Neural cell (in vitro differentiated cells): ENCODE results near the gene NOP10. TPM values are rescaled to one million over a fixed set of nuclear protein-coding genes. Genes with fewer than 3 reads are reported as not detected.

Source experiments
- H2AFZ ChIP-seq: fragments of 200-600, 300-800 bp; sonication (generic), shearing (Covaris generic); 2 replicates; pipeline ENCODE4 v1.6.0; 2014; ENCODE audit warnings: low read depth, mild to moderate bottlenecking, antibody characterized with exemption, low read length, moderate library complexity
- H3F3A ChIP-seq: fragments of 200-600 bp; shearing (Covaris generic); 2 replicates; pipeline ENCODE4 v1.6.1; 2016; ENCODE audit warnings: mild to moderate bottlenecking, moderate library complexity, mixed read lengths, antibody characterized with exemption, low read length; ENCODE audit not compliant: insufficient read depth, poor library complexity, severe bottlenecking
- H3K27ac ChIP-seq: fragments of 200-600, 300-800 bp; sonication (generic), shearing (Covaris generic); 2 replicates; pipeline ENCODE4 v1.5.1; 2014; ENCODE audit warnings: mild to moderate bottlenecking, low read length, moderate library complexity
- H3K27me3 ChIP-seq: fragments of 300-800, 200-600 bp; sonication (generic), shearing (Covaris generic); 2 replicates; pipeline ENCODE4 v1.6.0; 2014; ENCODE audit warnings: mild to moderate bottlenecking, low read depth, low read length, moderate library complexity; ENCODE audit not compliant: insufficient read depth
- H3K36me3 ChIP-seq: fragments of 300-800, 200-600 bp; sonication (generic), shearing (Covaris generic); 2 replicates; pipeline ENCODE4 v1.5.1; 2014; ENCODE audit warnings: mild to moderate bottlenecking, antibody characterized with exemption, low read length, moderate library complexity; ENCODE audit not compliant: insufficient read depth
- H3K4me2 ChIP-seq: fragments of 300-800, 200-600 bp; sonication (generic), shearing (Covaris generic); 2 replicates; pipeline ENCODE4 v1.6.0; 2014; ENCODE audit warnings: mild to moderate bottlenecking, low read length
- H3K4me3 ChIP-seq: fragments of 300-800, 200-600 bp; sonication (generic), shearing (Covaris generic); 2 replicates; pipeline ENCODE4 v1.5.1; 2014; ENCODE audit warnings: mild to moderate bottlenecking, low read length, moderate library complexity
- H3K79me2 ChIP-seq: fragments of 200-600 bp; shearing (Covaris generic); replicated peaks from 2 replicates; pipeline ENCODE4 v1.6.0; 2014; ENCODE audit warnings: mild to moderate bottlenecking, low read length, moderate library complexity; ENCODE audit not compliant: insufficient read depth
- H3K9ac ChIP-seq: fragments of 300-800, 200-600 bp; sonication (generic), shearing (Covaris generic); 2 replicates; pipeline ENCODE4 v1.6.1; 2016; ENCODE audit warnings: mild to moderate bottlenecking, low read length, mixed read lengths
- H3K9me2 ChIP-seq: fragments of 200-600 bp; shearing (Covaris generic); 2 replicates; pipeline ENCODE4 v1.6.1; 2016; ENCODE audit warnings: mild to moderate bottlenecking, low read length, mixed read lengths; ENCODE audit not compliant: insufficient read depth
- H3K9me3 ChIP-seq: fragments of 200-600, 300-800 bp; sonication (generic), shearing (Covaris generic); 2 replicates; pipeline ENCODE4 v1.6.1; 2016; ENCODE audit warnings: mild to moderate bottlenecking, mixed run types, low read length, moderate library complexity, mixed read lengths
- H4K20me1 ChIP-seq: fragments of 200-600 bp; shearing (Covaris generic); 2 replicates; pipeline ENCODE4 v1.6.1; 2016; ENCODE audit warnings: mild to moderate bottlenecking, mixed run types; ENCODE audit not compliant: insufficient read depth
- EP300 ChIP-seq: fragments of 450-650 bp; conservative IDR thresholded peaks from 2 replicates; pipeline ENCODE4 v1.6.1; 2014; ENCODE audit warnings: antibody characterized with exemption, mild to moderate bottlenecking, moderate library complexity; ENCODE audit not compliant: poor library complexity, severe bottlenecking
- EZH2 ChIP-seq: fragments of 200-600, 300-800 bp; shearing (Covaris generic), sonication (generic); IDR thresholded peaks from 2 replicates; pipeline ENCODE4 v1.6.1; 2014; ENCODE audit warnings: antibody characterized with exemption, low read length, borderline replicate concordance, mild to moderate bottlenecking; ENCODE audit not compliant: insufficient read depth, poor library complexity, severe bottlenecking
- MXI1 ChIP-seq: fragments of 450-650 bp; conservative IDR thresholded peaks from 2 replicates; pipeline ENCODE4 v1.6.1; 2014; ENCODE audit warnings: antibody characterized with exemption, mild to moderate bottlenecking; ENCODE audit not compliant: poor library complexity, severe bottlenecking
- POLR2AphosphoS5 ChIP-seq: IDR thresholded peaks from 2 replicates; pipeline ENCODE4 v1.6.1; 2012
- RAD21 ChIP-seq: fragments of 450-650 bp; conservative IDR thresholded peaks from 2 replicates; pipeline ENCODE4 v1.6.1; 2014; ENCODE audit warnings: antibody characterized with exemption, mild to moderate bottlenecking, moderate library complexity
- SMC3 ChIP-seq: fragments of 450-650 bp; conservative IDR thresholded peaks from 2 replicates; pipeline ENCODE4 v1.6.1; 2014; ENCODE audit warnings: antibody characterized with exemption, mild to moderate bottlenecking, moderate library complexity; ENCODE audit not compliant: poor library complexity
- TAF1 ChIP-seq: IDR thresholded peaks from 2 replicates; pipeline ENCODE4 v1.6.1; 2012; ENCODE audit warnings: low read depth
- polyA plus RNA-seq: library from polyadenylated mRNA; depleted of rRNA; stranded (reverse); fragments of >200 nt; gene quantifications from 2 replicates; pipeline ENCODE4 v1.2.3, GENCODE V29; 2014
- TF ChIP-seq, protein P1 (sequence below): IDR thresholded peaks from 2 replicates; pipeline ENCODE4 v1.6.1; 2012; ENCODE audit warnings: borderline replicate concordance
- TF ChIP-seq, protein P2 (sequence below): fragments of 450-650 bp; IDR thresholded peaks from 2 replicates; pipeline ENCODE4 v1.5.1; 2014; ENCODE audit warnings: antibody characterized with exemption, mild to moderate bottlenecking, moderate library complexity; ENCODE audit not compliant: poor library complexity, severe bottlenecking

Gene NOP10
- polyA plus RNA-seq, 1 donor from 2014 or later: 263 TPM

DNA sequence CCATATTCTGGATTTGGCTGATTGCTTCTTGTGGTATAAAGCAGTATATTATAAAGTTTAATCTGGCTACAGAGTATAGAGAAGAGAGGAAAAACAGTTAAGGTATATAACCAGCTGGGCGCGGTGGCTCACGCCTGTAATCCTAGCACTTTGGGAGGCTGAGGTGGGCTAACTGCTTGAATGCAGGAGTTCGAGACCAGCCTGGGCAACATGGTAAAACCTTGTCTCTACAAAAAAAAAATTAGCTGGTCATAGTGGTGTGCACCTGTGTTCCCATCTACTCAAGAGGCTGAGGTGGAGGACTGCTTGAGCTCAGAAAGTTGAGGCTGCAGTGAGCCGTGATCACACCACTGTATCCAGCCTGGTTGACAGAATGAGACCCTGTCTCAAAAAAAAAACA, 12.7 kb downstream of the NOP10 start:
- Histone ChIP-seq H3K9ac (no peak overlapping the region), H3K9me2 (no peaks in the 10 kb centered on the region), H3K4me3 (no peak overlapping the region), H3K9me3 (no peaks in the 10 kb centered on the region), H3K27ac (no peak overlapping the region), H3K4me2 (no peak overlapping the region), H3K79me2 (no peaks in the 10 kb centered on the region), H2AFZ (no peak overlapping the region), H4K20me1 (no peaks in the 10 kb centered on the region), H3K36me3 (no peaks in the 10 kb centered on the region), H3K27me3 (no peaks in the 10 kb centered on the region), H3F3A (no peaks in the 10 kb centered on the region)
- TF ChIP-seq EP300 (no peak), RAD21 (no peak), EZH2 (no peak), SMC3 (no peak), TAF1 (no peak), POLR2AphosphoS5 (no peak), MXI1 (no peak)
- TF ChIP-seq, protein P1, sequence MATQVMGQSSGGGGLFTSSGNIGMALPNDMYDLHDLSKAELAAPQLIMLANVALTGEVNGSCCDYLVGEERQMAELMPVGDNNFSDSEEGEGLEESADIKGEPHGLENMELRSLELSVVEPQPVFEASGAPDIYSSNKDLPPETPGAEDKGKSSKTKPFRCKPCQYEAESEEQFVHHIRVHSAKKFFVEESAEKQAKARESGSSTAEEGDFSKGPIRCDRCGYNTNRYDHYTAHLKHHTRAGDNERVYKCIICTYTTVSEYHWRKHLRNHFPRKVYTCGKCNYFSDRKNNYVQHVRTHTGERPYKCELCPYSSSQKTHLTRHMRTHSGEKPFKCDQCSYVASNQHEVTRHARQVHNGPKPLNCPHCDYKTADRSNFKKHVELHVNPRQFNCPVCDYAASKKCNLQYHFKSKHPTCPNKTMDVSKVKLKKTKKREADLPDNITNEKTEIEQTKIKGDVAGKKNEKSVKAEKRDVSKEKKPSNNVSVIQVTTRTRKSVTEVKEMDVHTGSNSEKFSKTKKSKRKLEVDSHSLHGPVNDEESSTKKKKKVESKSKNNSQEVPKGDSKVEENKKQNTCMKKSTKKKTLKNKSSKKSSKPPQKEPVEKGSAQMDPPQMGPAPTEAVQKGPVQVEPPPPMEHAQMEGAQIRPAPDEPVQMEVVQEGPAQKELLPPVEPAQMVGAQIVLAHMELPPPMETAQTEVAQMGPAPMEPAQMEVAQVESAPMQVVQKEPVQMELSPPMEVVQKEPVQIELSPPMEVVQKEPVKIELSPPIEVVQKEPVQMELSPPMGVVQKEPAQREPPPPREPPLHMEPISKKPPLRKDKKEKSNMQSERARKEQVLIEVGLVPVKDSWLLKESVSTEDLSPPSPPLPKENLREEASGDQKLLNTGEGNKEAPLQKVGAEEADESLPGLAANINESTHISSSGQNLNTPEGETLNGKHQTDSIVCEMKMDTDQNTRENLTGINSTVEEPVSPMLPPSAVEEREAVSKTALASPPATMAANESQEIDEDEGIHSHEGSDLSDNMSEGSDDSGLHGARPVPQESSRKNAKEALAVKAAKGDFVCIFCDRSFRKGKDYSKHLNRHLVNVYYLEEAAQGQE: no peak
- TF ChIP-seq, protein P2, sequence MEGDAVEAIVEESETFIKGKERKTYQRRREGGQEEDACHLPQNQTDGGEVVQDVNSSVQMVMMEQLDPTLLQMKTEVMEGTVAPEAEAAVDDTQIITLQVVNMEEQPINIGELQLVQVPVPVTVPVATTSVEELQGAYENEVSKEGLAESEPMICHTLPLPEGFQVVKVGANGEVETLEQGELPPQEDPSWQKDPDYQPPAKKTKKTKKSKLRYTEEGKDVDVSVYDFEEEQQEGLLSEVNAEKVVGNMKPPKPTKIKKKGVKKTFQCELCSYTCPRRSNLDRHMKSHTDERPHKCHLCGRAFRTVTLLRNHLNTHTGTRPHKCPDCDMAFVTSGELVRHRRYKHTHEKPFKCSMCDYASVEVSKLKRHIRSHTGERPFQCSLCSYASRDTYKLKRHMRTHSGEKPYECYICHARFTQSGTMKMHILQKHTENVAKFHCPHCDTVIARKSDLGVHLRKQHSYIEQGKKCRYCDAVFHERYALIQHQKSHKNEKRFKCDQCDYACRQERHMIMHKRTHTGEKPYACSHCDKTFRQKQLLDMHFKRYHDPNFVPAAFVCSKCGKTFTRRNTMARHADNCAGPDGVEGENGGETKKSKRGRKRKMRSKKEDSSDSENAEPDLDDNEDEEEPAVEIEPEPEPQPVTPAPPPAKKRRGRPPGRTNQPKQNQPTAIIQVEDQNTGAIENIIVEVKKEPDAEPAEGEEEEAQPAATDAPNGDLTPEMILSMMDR: no peak

DNA sequence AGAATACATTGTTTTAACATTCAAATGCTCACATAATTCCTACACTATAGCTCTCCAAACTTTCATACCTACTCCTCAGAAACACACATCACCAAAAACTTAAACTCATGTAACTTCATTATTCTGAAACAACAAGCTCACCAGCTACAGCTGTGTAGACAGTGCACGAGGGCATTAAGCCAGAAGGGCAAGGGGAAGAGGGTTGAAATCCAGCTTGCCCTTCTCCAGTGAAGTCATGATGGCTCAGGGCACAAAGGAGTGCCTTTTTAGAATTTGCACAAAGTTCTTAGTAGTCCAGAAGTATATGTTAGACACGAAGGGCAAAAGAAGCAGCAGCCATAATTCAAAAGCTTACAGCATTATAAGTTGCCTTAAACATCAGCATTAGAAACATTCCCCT, 13.9 kb downstream of the NOP10 start:
- no peak for TF ChIP-seq MXI1
- TF ChIP-seq, protein P1: no peak
- TF ChIP-seq EP300: no peak
- no peak for TF ChIP-seq RAD21
- no peak for TF ChIP-seq SMC3
- TF ChIP-seq POLR2AphosphoS5: no peak
- TF ChIP-seq TAF1: no peak
- TF ChIP-seq, protein P2: no peak
- TF ChIP-seq EZH2: no peak
- Histone ChIP-seq H3F3A (no peaks in the 10 kb centered on the region), H3K4me3 (no peak overlapping the region), H3K79me2 (no peaks in the 10 kb centered on the region), H3K9me3 (no peaks in the 10 kb centered on the region), H3K27me3 (no peaks in the 10 kb centered on the region), H3K36me3 (no peaks in the 10 kb centered on the region), H3K4me2 (no peak overlapping the region), H3K9me2 (no peaks in the 10 kb centered on the region), H3K27ac (no peak overlapping the region), H4K20me1 (no peaks in the 10 kb centered on the region), H3K9ac (no peak overlapping the region), H2AFZ (no peak overlapping the region)
